GM06990 (cell line): ENCODE results near the gene ATP4A.
A peak's percentile ranks its signal among the peaks of the same experiment; 100 is the strongest.

Experiments
- DNase-seq: peaks from one replicate; pipeline ENCODE4 v3.0.0-alpha.2; 2011; ENCODE audit not compliant: insufficient read length; ENCODE audit errors: extremely low read depth
- H3K27me3 ChIP-seq: replicated peaks from 2 replicates; pipeline ENCODE4 v1.6.0; 2011; ENCODE audit warnings: low read length; ENCODE audit not compliant: control insufficient read depth, insufficient read depth
- H3K36me3 ChIP-seq: 2 replicates; pipeline ENCODE4 v1.5.1; 2011; ENCODE audit warnings: low read length; ENCODE audit not compliant: control insufficient read depth, insufficient read depth
- H3K4me3 ChIP-seq: replicated peaks from 2 replicates; pipeline ENCODE4 v1.5.1; 2011; ENCODE audit warnings: low read depth, mild to moderate bottlenecking, control low read depth, low read length
- TF ChIP-seq, protein P1 (sequence below): IDR thresholded peaks from 2 replicates; pipeline ENCODE4 v1.5.1; 2011; ENCODE audit warnings: low read length, control low read depth, mild to moderate bottlenecking, inconsistent platforms; ENCODE audit not compliant: insufficient read depth, poor library complexity, severe bottlenecking

Gene ATP4A

DNA sequence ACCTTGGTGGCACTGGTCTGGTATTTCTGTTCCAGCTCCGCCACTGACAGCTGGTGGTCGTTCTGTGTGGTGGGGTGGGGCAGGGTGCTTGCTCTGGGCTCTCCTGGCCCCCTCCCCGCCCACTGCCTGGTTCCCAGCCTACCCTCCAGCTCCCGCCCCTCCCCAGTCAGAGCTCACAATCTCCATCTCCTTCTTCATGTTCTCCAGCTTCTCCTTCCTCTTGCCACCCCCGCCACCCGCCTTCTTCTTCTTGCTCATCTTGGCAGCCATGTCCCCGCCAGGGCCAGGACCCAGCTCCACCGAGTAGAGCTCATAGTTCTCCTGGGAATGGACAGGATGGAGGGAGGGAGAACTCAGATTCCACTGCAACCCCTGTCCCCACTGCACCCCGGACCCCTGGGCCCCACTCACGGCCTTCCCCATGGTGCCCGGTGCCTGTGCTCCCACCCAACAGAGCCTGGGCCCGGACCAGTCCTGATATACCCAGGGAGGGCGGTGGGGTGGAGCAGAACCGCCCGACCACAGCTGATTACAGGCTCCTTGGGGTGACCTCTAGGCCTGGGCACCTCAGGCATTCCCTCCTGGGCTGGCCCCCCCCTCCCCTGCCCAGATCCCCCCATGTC, at the start of gene ATP4A:
ATP4A (minus strand) TSS at position 452 of the 623 bp plus-strand sequence; CDS start at position 423, 29 bp downstream.
- no peak for DNase-seq
- no peak within 1 kb of the TSS for H3K4me3 ChIP-seq
- no peaks in the 10 kb centered on the region; the same call in 1 of the 2 replicates for H3K27me3 ChIP-seq
- TF ChIP-seq, protein P1, sequence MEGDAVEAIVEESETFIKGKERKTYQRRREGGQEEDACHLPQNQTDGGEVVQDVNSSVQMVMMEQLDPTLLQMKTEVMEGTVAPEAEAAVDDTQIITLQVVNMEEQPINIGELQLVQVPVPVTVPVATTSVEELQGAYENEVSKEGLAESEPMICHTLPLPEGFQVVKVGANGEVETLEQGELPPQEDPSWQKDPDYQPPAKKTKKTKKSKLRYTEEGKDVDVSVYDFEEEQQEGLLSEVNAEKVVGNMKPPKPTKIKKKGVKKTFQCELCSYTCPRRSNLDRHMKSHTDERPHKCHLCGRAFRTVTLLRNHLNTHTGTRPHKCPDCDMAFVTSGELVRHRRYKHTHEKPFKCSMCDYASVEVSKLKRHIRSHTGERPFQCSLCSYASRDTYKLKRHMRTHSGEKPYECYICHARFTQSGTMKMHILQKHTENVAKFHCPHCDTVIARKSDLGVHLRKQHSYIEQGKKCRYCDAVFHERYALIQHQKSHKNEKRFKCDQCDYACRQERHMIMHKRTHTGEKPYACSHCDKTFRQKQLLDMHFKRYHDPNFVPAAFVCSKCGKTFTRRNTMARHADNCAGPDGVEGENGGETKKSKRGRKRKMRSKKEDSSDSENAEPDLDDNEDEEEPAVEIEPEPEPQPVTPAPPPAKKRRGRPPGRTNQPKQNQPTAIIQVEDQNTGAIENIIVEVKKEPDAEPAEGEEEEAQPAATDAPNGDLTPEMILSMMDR = no peak
- H3K36me3 ChIP-seq = no peaks in the 10 kb centered on the region

GRCh38 chr19:35612559-35613321, 49.3 kb upstream of the ATP4A start, which contains the start of gene HAUS5:
HAUS5 (plus strand) TSS chr19:35612735; CDS start chr19:35612795, 60 bp downstream.
- peak; percentile 99 for DNase-seq
- Histone ChIP-seq H3K27me3 (no peaks in the 10 kb centered on the region), H3K36me3 (peaks cover 14% of the 10 kb centered on the region), H3K4me3 (peak within 1 kb of the TSS; percentile 94)
- TF ChIP-seq, protein P1 = no peak

- Histone ChIP-seq H3K27me3 (no peaks in the 10 kb centered on the region), H3K4me3 (peak overlapping the region; percentile 19), H3K36me3 (peaks cover 11% of the 10 kb centered on the region)
- TF ChIP-seq, protein P1 = no peak
- DNase-seq = peak; percentile 39
Measured at GRCh38 chr19:35612224-35612558, 48.7 kb upstream of the ATP4A start.

DNA sequence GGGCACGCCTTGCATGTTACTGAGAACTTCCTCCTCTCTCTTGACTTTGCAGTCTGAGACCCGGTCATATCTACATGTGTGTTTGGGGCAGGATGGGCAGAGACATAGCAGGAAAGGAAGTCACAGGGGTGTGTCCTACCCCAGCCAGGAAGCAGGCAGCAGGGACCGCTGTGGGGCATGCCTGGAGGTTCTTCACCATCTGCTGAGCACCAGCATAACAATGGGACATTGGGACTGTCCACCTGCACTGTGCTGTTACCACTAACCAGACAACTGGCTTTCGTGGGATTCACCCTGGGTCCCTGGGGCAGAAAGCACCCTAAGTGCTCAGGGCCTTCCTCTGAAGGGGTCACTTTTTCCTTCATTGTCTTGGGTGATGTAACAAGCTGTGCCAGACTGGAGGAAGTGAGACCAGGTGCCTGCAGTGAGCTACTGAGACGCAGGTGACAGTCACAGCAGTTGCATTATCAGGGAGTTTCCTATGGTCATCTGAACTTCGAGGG, 46.4 kb upstream of the ATP4A start:
- H3K36me3 ChIP-seq = no peaks in the 10 kb centered on the region
- DNase-seq = peak; percentile 73
- TF ChIP-seq, protein P1 = peak; percentile 5
- H3K4me3 ChIP-seq = no peak overlapping the region
- H3K27me3 ChIP-seq = no peaks in the 10 kb centered on the region

- TF ChIP-seq, protein P1 = no peak
- no peak for DNase-seq
- H3K4me3 ChIP-seq = no peak overlapping the region
- H3K27me3 ChIP-seq = no peaks in the 10 kb centered on the region
- H3K36me3 ChIP-seq = no peaks in the 10 kb centered on the region
Measured at GRCh38 chr19:35608251-35608650, 44.8 kb upstream of the ATP4A start.
